GM10248 (cell line): Measurements from ENCODE around the gene ZFAND3.

ENCODE experiments used
- CTCF ChIA-PET: fragments of 300-600 bp; sonication (Branson Sonifier 250); formaldehyde crosslinking; extraction: SDS; loops from one replicate; lab custom pipeline; 2021; ENCODE audit warnings: antibody characterized with exemption; lab: Yijun Ruan, JAX
- POLR2A ChIA-PET: fragments of 350-650 bp; sonication (Branson Sonifier 250); formaldehyde crosslinking; extraction: SDS; loops from one replicate; lab custom pipeline; 2020; ENCODE audit warnings: antibody characterized with exemption; lab: Yijun Ruan, JAX
- DNase-seq: peaks from one replicate; pipeline ENCODE4 v3.0.0; 2012; ENCODE audit errors: extremely low spot score
- CTCF ChIP-seq: IDR thresholded peaks from 2 replicates; pipeline ENCODE4 v1.5.1; 2012; ENCODE audit warnings: mild to moderate bottlenecking, low read depth; ENCODE audit errors: extremely low read depth, missing control alignments, control extremely low read depth

Gene ZFAND3

DNA sequence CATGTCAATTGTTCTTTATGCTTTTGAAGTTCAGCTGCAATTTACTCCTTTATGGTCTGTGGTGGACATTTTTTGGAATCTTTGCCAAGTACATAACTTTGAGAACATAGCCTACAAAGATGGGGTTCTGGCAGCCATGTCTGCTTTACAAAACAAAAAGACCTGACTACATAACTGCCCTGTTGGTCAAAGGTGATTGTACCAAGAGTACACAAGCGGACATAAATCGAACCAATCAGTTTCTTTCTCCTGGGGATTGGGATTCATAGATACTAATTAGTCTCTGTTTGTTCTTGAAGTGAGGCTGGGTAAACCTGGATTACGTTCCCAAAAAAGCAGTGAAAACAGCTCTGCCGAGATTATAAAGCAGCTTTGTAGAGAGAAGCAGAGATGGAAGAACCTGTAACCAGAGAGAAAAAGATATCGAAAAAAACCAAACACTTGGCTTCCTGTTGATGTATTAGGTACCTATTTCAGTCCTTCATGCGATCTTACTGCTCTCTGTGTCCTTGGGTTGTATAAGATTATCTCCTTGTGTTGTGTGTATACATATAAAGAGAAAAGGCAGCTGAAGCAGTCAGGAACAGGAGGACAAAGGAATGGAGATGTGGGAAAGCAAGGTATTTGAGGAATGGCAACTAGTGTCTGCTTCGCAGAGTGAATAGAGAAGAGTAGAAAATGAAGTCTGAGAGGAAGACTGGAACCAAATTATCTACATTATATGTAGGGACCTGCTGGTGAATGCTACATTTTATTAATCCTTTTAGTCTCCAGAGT, 2.7 kb upstream of the ZFAND3 start:
- no peak for DNase-seq
- no peak for TF ChIP-seq CTCF
- POLR2A ChIA-PET, result no interaction called here
- CTCF ChIA-PET, result no interaction called here

GRCh38 chr6:37818536-37819176, 871 bp upstream of the ZFAND3 start:
- CTCF ChIA-PET, result interaction anchor here (1.6 kb wide), 1 partner anchor 12 kb away, joined by 4 read pairs; no protein-coding TSS in a partner anchor
- DNase-seq, result peak; percentile 96
- POLR2A ChIA-PET, result interaction anchor here (0.6 to 1.0 kb wide), 4 partner anchors 9 to 63 kb away, joined by 3 to 7 read pairs (median 5); no protein-coding TSS in a partner anchor
- no peak for TF ChIP-seq CTCF

- ChIA-PET CTCF (interaction anchor here (0.9 to 1.6 kb wide), 3 partner anchors 11 to 14 kb away, joined by 4 read pairs; no protein-coding TSS in a partner anchor), POLR2A (interaction anchor here (0.8 kb wide), 1 partner anchor 8 kb away, joined by 3 read pairs; no protein-coding TSS in a partner anchor)
- no peak for DNase-seq
- no peak for TF ChIP-seq CTCF
These were observed 533 bp downstream of the ZFAND3 start for GRCh38 chr6:37819802-37820717.

GRCh38 chr6:37820718-37821079, 1.2 kb downstream of the ZFAND3 start:
- no peak for TF ChIP-seq CTCF
- CTCF ChIA-PET, result interaction anchor here (0.9 to 1.3 kb wide), 4 partner anchors 11 to 953 kb away, joined by 3 to 4 read pairs (median 4); no protein-coding TSS in a partner anchor
- DNase-seq, result no peak
- POLR2A ChIA-PET, result interaction anchor here (0.8 kb wide), 1 partner anchor 38 kb away, joined by 3 read pairs; no protein-coding TSS in a partner anchor

- CTCF ChIA-PET, result interaction anchor here (1.0 to 1.3 kb wide), 2 partner anchors 38 to 952 kb away, joined by 3 read pairs; no protein-coding TSS in a partner anchor
These were observed 1.9 kb downstream of the ZFAND3 start for GRCh38 chr6:37821446-37821845.

More at GRCh38 chr6:37821446-37821845, 1.9 kb downstream of the ZFAND3 start:
- no peak for DNase-seq
- POLR2A ChIA-PET, result interaction anchor here (0.8 kb wide), 1 partner anchor 38 kb away, joined by 3 read pairs; no protein-coding TSS in a partner anchor
- no peak for TF ChIP-seq CTCF
